CD14-positive monocyte (primary cell): ENCODE data around the gene PFDN5. TPM values are rescaled to one million over a fixed set of nuclear protein-coding genes. Genes with fewer than 3 reads are reported as not detected.

Experiments used
- DNase-seq, 3 donors: peaks; one replicate each; pipeline ENCODE4 v3.0.0-alpha.2; 2011 to 2022
- H2AFZ ChIP-seq: 2 replicates; pipeline ENCODE4 v1.6.0; 2012; ENCODE audit warnings: mild to moderate bottlenecking, low read depth, low read length, inconsistent platforms; ENCODE audit not compliant: insufficient read depth, poor library complexity, severe bottlenecking
- H3K27ac ChIP-seq, 2 donors: 1 replicate in 1 of 2; 2 replicates in 1 of 2; pipeline ENCODE4 v1.5.1; 2012 to 2013; ENCODE audit warnings: low read length in 2 of 2, control low read depth in 1 of 2, inconsistent platforms in 1 of 2, low read depth in 1 of 2, mild to moderate bottlenecking in 1 of 2
- H3K27me3 ChIP-seq, 2 donors: one replicate each; pipeline versions ENCODE4 v1.6.0 to v1.6.1; 2011 to 2013; ENCODE audit warnings: low read length in 2 of 2; ENCODE audit not compliant: control insufficient read depth in 2 of 2, insufficient read depth in 2 of 2
- H3K36me3 ChIP-seq, 2 donors: replicated peaks in 1 of 2; 1 replicate in 1 of 2; 2 replicates in 1 of 2; pipeline versions ENCODE4 v1.5.1 to v1.6.1; 2012 to 2013; ENCODE audit warnings: low read length in 2 of 2, control low read depth in 1 of 2, inconsistent platforms in 1 of 2, mild to moderate bottlenecking in 1 of 2; ENCODE audit not compliant: insufficient read depth in 2 of 2, control insufficient read depth in 1 of 2
- H3K4me1 ChIP-seq, 2 donors: 1 replicate in 1 of 2; 2 replicates in 1 of 2; pipeline versions ENCODE4 v1.5.1 to v1.6.1; 2012 to 2013; ENCODE audit warnings: low read length in 2 of 2, control low read depth in 1 of 2, inconsistent platforms in 1 of 2, mild to moderate bottlenecking in 1 of 2, moderate library complexity in 1 of 2; ENCODE audit not compliant: insufficient read depth in 2 of 2, control insufficient read depth in 1 of 2
- H3K4me2 ChIP-seq: replicated peaks from 2 replicates; pipeline ENCODE3; 2012; ENCODE audit warnings: low read length, moderate library complexity, mild to moderate bottlenecking; ENCODE audit not compliant: poor library complexity, severe bottlenecking; ENCODE audit errors: extremely low read depth
- H3K4me3 ChIP-seq, 3 experiments: fragments of 200-600 bp in 1 of 3; sonication (generic) in 1 of 3; replicated peaks in 1 of 3; 1 replicate in 2 of 3; 2 replicates in 1 of 3; pipeline ENCODE4 v1.5.1; 2011 to 2013; ENCODE audit warnings: low read length in 3 of 3, mild to moderate bottlenecking in 3 of 3, control low read depth in 2 of 3, low read depth in 2 of 3, inconsistent platforms in 1 of 3, moderate library complexity in 1 of 3
- H3K79me2 ChIP-seq: 2 replicates; pipeline ENCODE4 v1.6.0; 2012; ENCODE audit warnings: mild to moderate bottlenecking, control low read depth, inconsistent platforms, low read length, moderate library complexity; ENCODE audit not compliant: insufficient read depth
- H3K9ac ChIP-seq: 2 replicates; pipeline ENCODE4 v1.6.0; 2017; ENCODE audit warnings: low read length, mild to moderate bottlenecking; ENCODE audit not compliant: insufficient read depth, poor library complexity, severe bottlenecking
- H3K9me3 ChIP-seq, 2 donors: replicated peaks in 1 of 2; 1 replicate in 1 of 2; 2 replicates in 1 of 2; pipeline versions ENCODE4 v1.5.1 to v1.6.1; 2012 to 2013; ENCODE audit warnings: low read length in 2 of 2, control low read depth in 1 of 2; ENCODE audit not compliant: control insufficient read depth in 1 of 2, insufficient read depth in 1 of 2
- H4K20me1 ChIP-seq: 2 replicates; pipeline ENCODE4 v1.6.0; 2012; ENCODE audit warnings: mild to moderate bottlenecking, low read length, control low read depth, moderate library complexity; ENCODE audit not compliant: insufficient read depth
- H3K27ac Mint-ChIP-seq, 7 donors: one replicate each; pipeline ENCODE4 v1.8.0; 2020; ENCODE audit warnings: mild to moderate bottlenecking in 7 of 7, mixed read lengths in 7 of 7, moderate library complexity in 6 of 7, inconsistent platforms in 2 of 7
- H3K27me3 Mint-ChIP-seq, 3 donors: one replicate each; pipeline ENCODE4 v1.8.0; 2021 to 2022; ENCODE audit warnings: low read depth in 3 of 3, mild to moderate bottlenecking in 3 of 3, mixed read lengths in 3 of 3, moderate library complexity in 3 of 3, inconsistent platforms in 1 of 3
- H3K36me3 Mint-ChIP-seq, 2 donors: one replicate each; pipeline ENCODE4 v1.8.0; 2020; ENCODE audit warnings: mixed read lengths in 2 of 2, inconsistent platforms in 1 of 2, mild to moderate bottlenecking in 1 of 2
- H3K4me1 Mint-ChIP-seq: one replicate; pipeline ENCODE4 v1.8.0; 2020; ENCODE audit warnings: mild to moderate bottlenecking, mixed read lengths
- H3K4me3 Mint-ChIP-seq, 2 donors: one replicate each; pipeline ENCODE4 v1.8.0; 2020; ENCODE audit warnings: mild to moderate bottlenecking in 2 of 2, mixed read lengths in 2 of 2, moderate library complexity in 1 of 2
- H3K9me3 Mint-ChIP-seq, 7 donors: one replicate each; pipeline ENCODE4 v1.8.0; 2020 to 2022; ENCODE audit warnings: mixed read lengths in 7 of 7, mild to moderate bottlenecking in 6 of 7, moderate library complexity in 6 of 7, inconsistent platforms in 2 of 7
- CTCF ChIP-seq: fragments of 200-600 bp; IDR thresholded peaks from one replicate; pipeline ENCODE4 v1.8.0; 2022; ENCODE audit warnings: antibody characterized with exemption, mild to moderate bottlenecking
- WGBS: methylation state at CpG from one replicate; pipeline ENCODE4 v1.1.5; 2013; ENCODE audit warnings: missing lambda C conversion rate; ENCODE audit not compliant: insufficient coverage; 5-methylcytosine and 5-hydroxymethylcytosine counted together
- intact Hi-C, 2 donors: fragments of 100-400 bp; cut with micrococcal nuclease; formaldehyde crosslinking; loops; one replicate each; pipeline versions ENCODE4 v1.15.0 to v1.15.1; 2023
- polyA plus RNA-seq, 3 donors: library from polyadenylated mRNA; depleted of rRNA in 1 of 3; unstranded in 2 of 3; stranded (reverse) in 1 of 3; fragments of 300-500 nt in 2 of 3; fragments of >200 nt in 1 of 3; fragmentation: Illumina TruSeq in 2 of 3; gene quantifications; 1 replicate in 2 of 3; 2 replicates in 1 of 3; pipeline ENCODE4 v1.2.3, GENCODE V29; 2012 to 2021

The PFDN5 gene
- polyA plus RNA-seq, 3 donors, result 1,474 to 2,196 (median 1,751) TPM

- Mint-ChIP-seq H3K4me3 (peak overlapping the region; percentile 67 to 81), H3K27me3 (peaks cover 11 to 33% (median 25%) of the 10 kb centered on the region in 3 donors), H3K9me3 (peaks cover 0 to 10% (median 2%) of the 10 kb centered on the region in 7 donors), H3K27ac (peak overlapping the region in 1 of 7 donors; percentile 50), H3K36me3 (peaks cover 0 to 3% of the 10 kb centered on the region in 2 donors), H3K4me1 (peaks cover 20% of the 10 kb centered on the region)
- no peaks in the 10 kb centered on the region for H3K9me3 ChIP-seq
- peak overlapping the region; percentile 99 for H2AFZ ChIP-seq
- DNase-seq, result no peak
- H3K36me3 ChIP-seq, result no peaks in the 10 kb centered on the region
- H3K9ac ChIP-seq, result peak overlapping the region; percentile 8
- peaks cover 0 to 10% of the 10 kb centered on the region in 2 donors for H3K27me3 ChIP-seq
- H4K20me1 ChIP-seq, result no peaks in the 10 kb centered on the region
- peak overlapping the region; percentile 97 for H3K4me2 ChIP-seq
- peak overlapping the region in 2 of 3 experiments; percentile 27 to 86 for H3K4me3 ChIP-seq
- no peaks in the 10 kb centered on the region for H3K79me2 ChIP-seq
- intact Hi-C loops, result loop anchor here in 1 of 2 donors (2.0 kb wide), 1 partner anchor 20 kb away; no protein-coding TSS in a partner anchor
- peaks cover 15 to 18% of the 10 kb centered on the region in 2 donors for H3K4me1 ChIP-seq
- no peak for TF ChIP-seq CTCF
- H3K27ac ChIP-seq, result no peak overlapping the region
- under 1% methylated on average over 13 of the region's 19 CpGs for WGBS
Observed at GRCh38 chr12:53344487-53344823, 49.1 kb downstream of the PFDN5 start.

DNA sequence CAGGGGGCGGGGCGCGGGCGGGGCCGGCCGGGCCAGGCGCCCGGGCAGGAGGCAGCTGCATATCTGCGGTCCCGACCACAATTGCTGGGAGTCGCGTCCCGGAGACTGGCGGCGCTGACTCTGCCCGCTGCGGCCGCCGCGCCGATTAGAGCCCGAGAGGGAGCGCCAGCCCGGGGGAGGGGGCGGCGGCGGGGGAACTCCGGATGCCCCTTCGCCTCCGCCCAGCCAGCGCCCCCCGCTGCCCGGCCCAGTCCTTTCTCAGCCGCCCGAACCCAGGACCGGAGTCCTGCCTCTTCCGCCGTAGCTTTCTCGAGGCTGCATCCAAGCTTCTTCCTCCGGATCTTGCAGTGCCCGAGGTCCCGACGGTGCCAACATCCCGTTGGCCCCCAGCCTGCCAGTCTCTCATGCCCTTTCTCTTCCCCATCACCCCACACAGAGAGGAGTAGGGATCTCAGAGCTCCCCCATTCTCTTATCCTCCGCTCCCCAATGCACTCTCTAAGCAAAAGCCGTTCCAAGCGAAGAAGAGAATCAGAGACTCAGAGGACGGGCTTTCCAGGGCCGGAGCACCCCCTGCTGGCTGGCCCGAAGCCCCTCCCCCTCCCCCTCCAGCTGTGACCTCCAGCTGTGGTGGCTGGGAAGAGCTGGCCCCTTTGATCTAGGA is 49.6 kb downstream of the PFDN5 start:
- H3K27ac Mint-ChIP-seq, result peak overlapping the region in 4 of 7 donors; percentile 70 to 83 (median 77)
- Histone ChIP-seq H3K4me2 (peak overlapping the region; percentile 97), H4K20me1 (no peaks in the 10 kb centered on the region), H2AFZ (peak overlapping the region; percentile 99), H3K9ac (peak overlapping the region; percentile 71), H3K36me3 (no peaks in the 10 kb centered on the region), H3K27ac (no peak overlapping the region), H3K9me3 (no peaks in the 10 kb centered on the region), H3K4me3 (peak overlapping the region; percentile 59 to 86 (median 62)), H3K79me2 (no peaks in the 10 kb centered on the region), H3K4me1 (peaks cover 15 to 18% of the 10 kb centered on the region in 2 donors), H3K27me3 (peaks cover 0 to 10% of the 10 kb centered on the region in 2 donors)
- intact Hi-C loops, result loop anchor here in 1 of 2 donors (2.0 kb wide), 1 partner anchor 20 kb away; no protein-coding TSS in a partner anchor
- H3K27me3 Mint-ChIP-seq, result peaks cover 11 to 28% (median 23%) of the 10 kb centered on the region in 3 donors
- TF ChIP-seq CTCF, result peak; percentile 80
- H3K9me3 Mint-ChIP-seq, result peaks cover 0 to 10% (median 2%) of the 10 kb centered on the region in 7 donors
- H3K36me3 Mint-ChIP-seq, result peaks cover 0 to 3% of the 10 kb centered on the region in 2 donors
- peaks cover 20% of the 10 kb centered on the region for H3K4me1 Mint-ChIP-seq
- under 1% methylated on average over 49 of the region's 50 CpGs for WGBS
- peak; percentile 51 to 66 (median 64) for DNase-seq
- peak overlapping the region; percentile 98 to 100 for H3K4me3 Mint-ChIP-seq
